WTC11 (cell line): Measurements from ENCODE around the gene DUOX2. TPM values are rescaled to one million over a fixed set of nuclear protein-coding genes. Genes with fewer than 3 reads are reported as not detected.

ENCODE experiments used
- ATAC-seq: fragments of 200-7000 bp; cut with Tn5 transposase; 2 replicates; pipeline ENCODE4 v1.10.0; 2021; ENCODE audit warnings: mild to moderate bottlenecking, moderate library complexity
- CTCF ChIA-PET: fragments of 300-600 bp; sonication (Branson Sonifier 250); formaldehyde crosslinking; loops from one replicate; lab custom pipeline; 2021; ENCODE audit warnings: antibody characterized with exemption; lab: Charles Lee
- POLR2A ChIA-PET: fragments of 350-600 bp; sonication (Branson Sonifier 250); formaldehyde crosslinking; loops from one replicate; lab custom pipeline; 2021; ENCODE audit warnings: antibody characterized with exemption; lab: Charles Lee
- DNase-seq: peaks from one replicate; pipeline ENCODE4 v3.0.0; 2021; ENCODE audit warnings: low spot score
- H3K27ac Mint-ChIP-seq: 2 replicates; pipeline ENCODE4 v1.8.0; 2021; ENCODE audit warnings: mixed read lengths
- H3K27me3 Mint-ChIP-seq: 2 replicates; pipeline ENCODE4 v1.8.0; 2021; ENCODE audit warnings: low read depth, mild to moderate bottlenecking, moderate library complexity, mixed read lengths
- H3K36me3 Mint-ChIP-seq: 2 replicates; pipeline ENCODE4 v1.8.0; 2021; ENCODE audit warnings: mixed read lengths
- H3K4me1 Mint-ChIP-seq: 2 replicates; pipeline ENCODE4 v1.8.0; 2022; ENCODE audit warnings: mixed read lengths
- H3K4me3 Mint-ChIP-seq: 2 replicates; pipeline ENCODE4 v1.8.0; 2021; ENCODE audit warnings: mild to moderate bottlenecking, moderate library complexity, mixed read lengths
- H3K9me3 Mint-ChIP-seq: 2 replicates; pipeline ENCODE4 v1.8.0; 2021; ENCODE audit warnings: mixed read lengths
- ATF1 ChIP-seq: sonication (generic); formaldehyde crosslinking; IDR thresholded peaks from 2 replicates; pipeline ENCODE4 v1.8.1; 2023; ENCODE audit warnings: mild to moderate bottlenecking, moderate library complexity, missing genetic modification reagents
- CBFB ChIP-seq: sonication (generic); formaldehyde crosslinking; IDR thresholded peaks from 2 replicates; pipeline ENCODE4 v1.8.1; 2022; ENCODE audit warnings: mild to moderate bottlenecking, low read depth, missing genetic modification reagents
- ELF4 ChIP-seq: sonication (generic); formaldehyde crosslinking; IDR thresholded peaks from 2 replicates; pipeline ENCODE4 v1.8.1; 2022; ENCODE audit warnings: low read depth, mild to moderate bottlenecking, moderate library complexity, missing genetic modification reagents
- EMX1 ChIP-seq: fragments of 250-450 bp; sonication (Bioruptor Pico); IDR thresholded peaks from 2 replicates; pipeline ENCODE4 v1.8.0; 2021; ENCODE audit warnings: mild to moderate bottlenecking
- FOXJ3 ChIP-seq: sonication (generic); formaldehyde crosslinking; IDR thresholded peaks from 2 replicates; pipeline ENCODE4 v1.9.0; 2021; ENCODE audit warnings: missing genetic modification reagents, mild to moderate bottlenecking, borderline replicate concordance
- FOXK1 ChIP-seq: sonication (generic); formaldehyde crosslinking; IDR thresholded peaks from 2 replicates; pipeline ENCODE4 v1.8.0; 2022; ENCODE audit warnings: mild to moderate bottlenecking, moderate library complexity, missing genetic modification reagents
- JUN ChIP-seq: sonication (generic); formaldehyde crosslinking; IDR thresholded peaks from 2 replicates; pipeline ENCODE4 v1.8.0; 2023; ENCODE audit warnings: mild to moderate bottlenecking, missing genetic modification reagents
- MXD4 ChIP-seq: fragments of 250-450 bp; sonication (Bioruptor Pico); IDR thresholded peaks from 2 replicates; pipeline ENCODE4 v1.8.0; 2021; ENCODE audit warnings: mild to moderate bottlenecking, moderate library complexity, borderline replicate concordance
- MYBL2 ChIP-seq: sonication (generic); formaldehyde crosslinking; IDR thresholded peaks from 2 replicates; pipeline ENCODE4 v1.8.1; 2023; ENCODE audit warnings: mild to moderate bottlenecking, moderate library complexity, missing genetic modification reagents
- NFYB ChIP-seq: sonication (generic); formaldehyde crosslinking; conservative IDR thresholded peaks from 2 replicates; pipeline ENCODE4 v1.8.0; 2022; ENCODE audit warnings: low read depth, missing genetic modification reagents
- NR2C2 ChIP-seq: sonication (generic); formaldehyde crosslinking; IDR thresholded peaks from 2 replicates; pipeline ENCODE4 v1.8.0; 2022; ENCODE audit warnings: mild to moderate bottlenecking, missing genetic modification reagents
- NR3C1 ChIP-seq: sonication (generic); formaldehyde crosslinking; conservative IDR thresholded peaks from 2 replicates; pipeline ENCODE4 v1.8.1; 2023; ENCODE audit warnings: low read depth, mild to moderate bottlenecking, missing genetic modification reagents
- SMAD3 ChIP-seq: sonication (generic); formaldehyde crosslinking; IDR thresholded peaks from 2 replicates; pipeline ENCODE4 v1.8.0; 2022; ENCODE audit warnings: missing genetic modification reagents, mild to moderate bottlenecking, borderline replicate concordance
- TCF7 ChIP-seq: sonication (generic); formaldehyde crosslinking; IDR thresholded peaks from 2 replicates; pipeline ENCODE4 v1.8.0; 2022; ENCODE audit warnings: mild to moderate bottlenecking, low read depth, missing genetic modification reagents, moderate library complexity
- ZBTB21 ChIP-seq: sonication (generic); formaldehyde crosslinking; IDR thresholded peaks from 2 replicates; pipeline ENCODE4 v1.8.1; 2023; ENCODE audit warnings: mild to moderate bottlenecking, missing genetic modification reagents, borderline replicate concordance
- ZNF138 ChIP-seq: sonication (generic); formaldehyde crosslinking; conservative IDR thresholded peaks from 2 replicates; pipeline ENCODE4 v1.8.1; 2022; ENCODE audit warnings: mild to moderate bottlenecking, moderate library complexity, missing genetic modification reagents
- ZNF263 ChIP-seq: sonication (generic); formaldehyde crosslinking; IDR thresholded peaks from 2 replicates; pipeline ENCODE4 v1.8.1; 2022; ENCODE audit warnings: low read depth, mild to moderate bottlenecking, moderate library complexity, missing genetic modification reagents
- ZNF423 ChIP-seq: fragments of 250-450 bp; sonication (Bioruptor Pico); IDR thresholded peaks from 2 replicates; pipeline ENCODE4 v2.1.2; 2022; ENCODE audit warnings: mild to moderate bottlenecking, moderate library complexity
- total RNA-seq: library from RNA; stranded (reverse); gene quantifications from 3 replicates; pipeline ENCODE4 v1.2.3, GENCODE V29; 2021
- TF ChIP-seq, protein P1 (sequence below): sonication (generic); formaldehyde crosslinking; IDR thresholded peaks from 2 replicates; pipeline ENCODE4 v1.8.0; 2022; ENCODE audit warnings: missing genetic modification reagents
- TF ChIP-seq, protein P2 (sequence below): sonication (generic); formaldehyde crosslinking; IDR thresholded peaks from 2 replicates; pipeline ENCODE4 v1.8.0; 2023; ENCODE audit warnings: mild to moderate bottlenecking, missing genetic modification reagents
- TF ChIP-seq, protein P3 (sequence below): sonication (generic); formaldehyde crosslinking; IDR thresholded peaks from 2 replicates; pipeline ENCODE4 v1.8.1; 2022; ENCODE audit warnings: missing genetic modification reagents, borderline replicate concordance
- TF ChIP-seq, protein P4 (sequence below): sonication (generic); formaldehyde crosslinking; IDR thresholded peaks from 2 replicates; pipeline ENCODE4 v1.8.1; 2022; ENCODE audit warnings: low read depth, mild to moderate bottlenecking, moderate library complexity, missing genetic modification reagents, borderline replicate concordance
- TF ChIP-seq, protein P5 (sequence below): sonication (generic); formaldehyde crosslinking; IDR thresholded peaks from 2 replicates; pipeline ENCODE4 v1.8.1; 2022; ENCODE audit warnings: mild to moderate bottlenecking, moderate library complexity, missing genetic modification reagents

The DUOX2 gene
- total RNA-seq, 1 experiment from 2014 or later, result 0.13 TPM

DNA sequence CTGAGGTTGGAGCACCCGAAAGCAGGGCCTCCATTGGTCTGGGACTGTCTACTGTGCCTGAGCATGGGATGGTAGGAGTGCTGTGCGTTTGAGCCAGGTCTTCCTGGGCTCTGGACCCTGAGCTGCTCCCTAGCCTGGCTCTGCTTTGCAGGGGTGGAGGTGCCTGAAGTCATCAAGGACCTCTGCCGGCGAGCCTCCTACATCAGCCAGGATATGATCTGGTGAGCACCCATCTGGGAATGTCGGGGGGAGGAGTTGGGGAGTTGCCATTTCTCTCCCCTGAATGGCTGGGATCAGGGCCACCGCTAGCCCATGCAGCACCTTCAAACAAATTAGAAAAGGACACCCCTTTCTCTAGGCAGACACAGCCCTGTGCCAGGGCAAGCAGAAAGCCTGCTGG, 36.5 kb upstream of the DUOX2 start (continued):
- TF ChIP-seq, protein P1, sequence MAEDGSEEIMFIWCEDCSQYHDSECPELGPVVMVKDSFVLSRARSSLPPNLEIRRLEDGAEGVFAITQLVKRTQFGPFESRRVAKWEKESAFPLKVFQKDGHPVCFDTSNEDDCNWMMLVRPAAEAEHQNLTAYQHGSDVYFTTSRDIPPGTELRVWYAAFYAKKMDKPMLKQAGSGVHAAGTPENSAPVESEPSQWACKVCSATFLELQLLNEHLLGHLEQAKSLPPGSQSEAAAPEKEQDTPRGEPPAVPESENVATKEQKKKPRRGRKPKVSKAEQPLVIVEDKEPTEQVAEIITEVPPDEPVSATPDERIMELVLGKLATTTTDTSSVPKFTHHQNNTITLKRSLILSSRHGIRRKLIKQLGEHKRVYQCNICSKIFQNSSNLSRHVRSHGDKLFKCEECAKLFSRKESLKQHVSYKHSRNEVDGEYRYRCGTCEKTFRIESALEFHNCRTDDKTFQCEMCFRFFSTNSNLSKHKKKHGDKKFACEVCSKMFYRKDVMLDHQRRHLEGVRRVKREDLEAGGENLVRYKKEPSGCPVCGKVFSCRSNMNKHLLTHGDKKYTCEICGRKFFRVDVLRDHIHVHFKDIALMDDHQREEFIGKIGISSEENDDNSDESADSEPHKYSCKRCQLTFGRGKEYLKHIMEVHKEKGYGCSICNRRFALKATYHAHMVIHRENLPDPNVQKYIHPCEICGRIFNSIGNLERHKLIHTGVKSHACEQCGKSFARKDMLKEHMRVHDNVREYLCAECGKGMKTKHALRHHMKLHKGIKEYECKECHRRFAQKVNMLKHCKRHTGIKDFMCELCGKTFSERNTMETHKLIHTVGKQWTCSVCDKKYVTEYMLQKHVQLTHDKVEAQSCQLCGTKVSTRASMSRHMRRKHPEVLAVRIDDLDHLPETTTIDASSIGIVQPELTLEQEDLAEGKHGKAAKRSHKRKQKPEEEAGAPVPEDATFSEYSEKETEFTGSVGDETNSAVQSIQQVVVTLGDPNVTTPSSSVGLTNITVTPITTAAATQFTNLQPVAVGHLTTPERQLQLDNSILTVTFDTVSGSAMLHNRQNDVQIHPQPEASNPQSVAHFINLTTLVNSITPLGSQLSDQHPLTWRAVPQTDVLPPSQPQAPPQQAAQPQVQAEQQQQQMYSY (CRISPR knock-in tag), result no peak
- TF ChIP-seq SMAD3 (no peak), ZNF263 (CRISPR knock-in tag) (no peak), NR3C1 (no peak), ZNF138 (CRISPR knock-in tag) (no peak), JUN (no peak), CBFB (CRISPR knock-in tag) (no peak), ELF4 (CRISPR knock-in tag) (no peak), FOXK1 (CRISPR knock-in tag) (no peak), TCF7 (CRISPR knock-in tag) (no peak), NFYB (no peak), NR2C2 (CRISPR knock-in tag) (no peak), ZBTB21 (CRISPR knock-in tag) (no peak)
- TF ChIP-seq, protein P2, sequence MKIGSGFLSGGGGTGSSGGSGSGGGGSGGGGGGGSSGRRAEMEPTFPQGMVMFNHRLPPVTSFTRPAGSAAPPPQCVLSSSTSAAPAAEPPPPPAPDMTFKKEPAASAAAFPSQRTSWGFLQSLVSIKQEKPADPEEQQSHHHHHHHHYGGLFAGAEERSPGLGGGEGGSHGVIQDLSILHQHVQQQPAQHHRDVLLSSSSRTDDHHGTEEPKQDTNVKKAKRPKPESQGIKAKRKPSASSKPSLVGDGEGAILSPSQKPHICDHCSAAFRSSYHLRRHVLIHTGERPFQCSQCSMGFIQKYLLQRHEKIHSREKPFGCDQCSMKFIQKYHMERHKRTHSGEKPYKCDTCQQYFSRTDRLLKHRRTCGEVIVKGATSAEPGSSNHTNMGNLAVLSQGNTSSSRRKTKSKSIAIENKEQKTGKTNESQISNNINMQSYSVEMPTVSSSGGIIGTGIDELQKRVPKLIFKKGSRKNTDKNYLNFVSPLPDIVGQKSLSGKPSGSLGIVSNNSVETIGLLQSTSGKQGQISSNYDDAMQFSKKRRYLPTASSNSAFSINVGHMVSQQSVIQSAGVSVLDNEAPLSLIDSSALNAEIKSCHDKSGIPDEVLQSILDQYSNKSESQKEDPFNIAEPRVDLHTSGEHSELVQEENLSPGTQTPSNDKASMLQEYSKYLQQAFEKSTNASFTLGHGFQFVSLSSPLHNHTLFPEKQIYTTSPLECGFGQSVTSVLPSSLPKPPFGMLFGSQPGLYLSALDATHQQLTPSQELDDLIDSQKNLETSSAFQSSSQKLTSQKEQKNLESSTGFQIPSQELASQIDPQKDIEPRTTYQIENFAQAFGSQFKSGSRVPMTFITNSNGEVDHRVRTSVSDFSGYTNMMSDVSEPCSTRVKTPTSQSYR, result no peak
- TF ChIP-seq, protein P3, sequence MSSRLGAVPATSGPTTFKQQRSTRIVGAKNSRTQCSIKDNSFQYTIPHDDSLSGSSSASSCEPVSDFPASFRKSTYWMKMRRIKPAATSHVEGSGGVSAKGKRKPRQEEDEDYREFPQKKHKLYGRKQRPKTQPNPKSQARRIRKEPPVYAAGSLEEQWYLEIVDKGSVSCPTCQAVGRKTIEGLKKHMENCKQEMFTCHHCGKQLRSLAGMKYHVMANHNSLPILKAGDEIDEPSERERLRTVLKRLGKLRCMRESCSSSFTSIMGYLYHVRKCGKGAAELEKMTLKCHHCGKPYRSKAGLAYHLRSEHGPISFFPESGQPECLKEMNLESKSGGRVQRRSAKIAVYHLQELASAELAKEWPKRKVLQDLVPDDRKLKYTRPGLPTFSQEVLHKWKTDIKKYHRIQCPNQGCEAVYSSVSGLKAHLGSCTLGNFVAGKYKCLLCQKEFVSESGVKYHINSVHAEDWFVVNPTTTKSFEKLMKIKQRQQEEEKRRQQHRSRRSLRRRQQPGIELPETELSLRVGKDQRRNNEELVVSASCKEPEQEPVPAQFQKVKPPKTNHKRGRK (CRISPR knock-in tag), result no peak

DNA sequence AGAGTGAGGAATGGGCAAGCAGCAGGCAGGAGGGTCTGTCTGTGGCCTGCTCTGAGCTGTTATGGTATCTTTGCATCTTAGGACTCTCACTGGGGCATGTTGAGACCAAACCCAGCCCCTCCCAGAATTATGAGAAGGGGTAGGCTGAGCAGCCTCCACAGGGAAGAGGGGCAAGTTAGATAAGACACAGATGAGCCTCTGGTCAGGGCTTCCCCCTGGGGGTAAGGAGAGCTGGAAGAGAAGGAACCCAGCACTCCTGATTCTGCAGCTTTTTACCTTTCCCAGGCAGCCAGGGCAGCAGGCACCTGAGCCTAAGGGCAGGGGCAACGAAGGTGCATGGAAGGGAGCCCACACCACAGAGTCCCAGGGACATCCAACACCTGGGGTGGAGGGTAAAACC, 35.1 kb upstream of the DUOX2 start:
- peaks cover 3% of the 10 kb centered on the region; the same call in 1 of the 2 replicates for H3K4me1 Mint-ChIP-seq
- POLR2A ChIA-PET, result interaction anchor here (1.0 kb wide), 1 partner anchor 12 kb away, joined by 3 read pairs; no protein-coding TSS in a partner anchor
- no peak overlapping the region for H3K4me3 Mint-ChIP-seq
- CTCF ChIA-PET, result interaction anchor here (0.9 to 3.8 kb wide), 3 partner anchors 14 to 56 kb away, joined by 3 to 16 read pairs (median 10); no protein-coding TSS in a partner anchor
- H3K36me3 Mint-ChIP-seq, result no peaks in the 10 kb centered on the region
- ATAC-seq, result no peak
- H3K27me3 Mint-ChIP-seq, result peaks cover 14% of the 10 kb centered on the region
- no peak for DNase-seq
- no peaks in the 10 kb centered on the region for H3K9me3 Mint-ChIP-seq
- H3K27ac Mint-ChIP-seq, result no peak overlapping the region
- TF ChIP-seq ATF1 (CRISPR knock-in tag) (no peak), EMX1 (CRISPR knock-in tag) (no peak), FOXJ3 (CRISPR knock-in tag) (no peak), MXD4 (CRISPR knock-in tag) (no peak), MYBL2 (CRISPR knock-in tag) (no peak), ZNF423 (CRISPR knock-in tag) (no peak)
- TF ChIP-seq, protein P1 (CRISPR knock-in tag), result no peak
- TF ChIP-seq, protein P4, sequence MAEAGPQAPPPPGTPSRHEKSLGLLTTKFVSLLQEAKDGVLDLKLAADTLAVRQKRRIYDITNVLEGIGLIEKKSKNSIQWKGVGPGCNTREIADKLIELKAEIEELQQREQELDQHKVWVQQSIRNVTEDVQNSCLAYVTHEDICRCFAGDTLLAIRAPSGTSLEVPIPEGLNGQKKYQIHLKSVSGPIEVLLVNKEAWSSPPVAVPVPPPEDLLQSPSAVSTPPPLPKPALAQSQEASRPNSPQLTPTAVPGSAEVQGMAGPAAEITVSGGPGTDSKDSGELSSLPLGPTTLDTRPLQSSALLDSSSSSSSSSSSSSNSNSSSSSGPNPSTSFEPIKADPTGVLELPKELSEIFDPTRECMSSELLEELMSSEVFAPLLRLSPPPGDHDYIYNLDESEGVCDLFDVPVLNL (CRISPR knock-in tag), result no peak
- TF ChIP-seq, protein P5, sequence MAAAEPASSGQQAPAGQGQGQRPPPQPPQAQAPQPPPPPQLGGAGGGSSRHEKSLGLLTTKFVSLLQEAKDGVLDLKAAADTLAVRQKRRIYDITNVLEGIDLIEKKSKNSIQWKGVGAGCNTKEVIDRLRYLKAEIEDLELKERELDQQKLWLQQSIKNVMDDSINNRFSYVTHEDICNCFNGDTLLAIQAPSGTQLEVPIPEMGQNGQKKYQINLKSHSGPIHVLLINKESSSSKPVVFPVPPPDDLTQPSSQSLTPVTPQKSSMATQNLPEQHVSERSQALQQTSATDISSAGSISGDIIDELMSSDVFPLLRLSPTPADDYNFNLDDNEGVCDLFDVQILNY, result no peak
